ENCODE measurements around the gene TPO. TPM values are rescaled to one million over a fixed set of nuclear protein-coding genes. Genes with fewer than 3 reads are reported as not detected.

The TPO gene
- total RNA-seq, 4 donors from 2014 or later = 6.7 to 14.5 (median 11.3) TPM

- TF ChIP-seq POLR2A (IDR thresholded peaks at IDR 0.05) = no peak
- no peak for TF ChIP-seq EP300 (IDR thresholded peaks at IDR 0.05)
- TF ChIP-seq POLR2AphosphoS5 (IDR thresholded peaks at IDR 0.05) = no peak
- no peak for TF ChIP-seq CTCF (IDR thresholded peaks at IDR 0.05)
- no peak for ATAC-seq
- Histone ChIP-seq H3K36me3 (no peaks in the 10 kb centered on the region), H3K27me3 (peaks cover 29% of the 10 kb centered on the region), H3K4me3 (no peak overlapping the region), H3K27ac (no peak overlapping the region), H3K4me1 (no peaks in the 10 kb centered on the region), H3K9me3 (no peaks in the 10 kb centered on the region)
- WGBS, 2 donors (ENCODE audit: low coverage in 1 of 2) = 66 to 86% methylated on average over 6 to 9 of the region's 9 CpGs
These were observed 114.1 kb downstream of the TPO start for GRCh38 chr2:1527153-1527992.

- H3K27ac ChIP-seq = no peak overlapping the region
- TF ChIP-seq POLR2A (IDR thresholded peaks at IDR 0.05) (no peak), POLR2AphosphoS5 (IDR thresholded peaks at IDR 0.05) (no peak), EP300 (IDR thresholded peaks at IDR 0.05) (no peak), CTCF (IDR thresholded peaks at IDR 0.05) (no peak)
- H3K4me3 ChIP-seq = no peak overlapping the region
- no peaks in the 10 kb centered on the region for H3K36me3 ChIP-seq
- 73 to 84% methylated on average over 3 to 6 of the region's 6 CpGs for WGBS, 2 donors (ENCODE audit: low coverage in 1 of 2)
- H3K4me1 ChIP-seq = no peaks in the 10 kb centered on the region
- peaks cover 32% of the 10 kb centered on the region for H3K27me3 ChIP-seq
- no peak for ATAC-seq
- H3K9me3 ChIP-seq = no peaks in the 10 kb centered on the region
These were observed 115.2 kb downstream of the TPO start for GRCh38 chr2:1528273-1529064.

- no peaks in the 10 kb centered on the region for H3K36me3 ChIP-seq
- ATAC-seq = no peak
- H3K27ac ChIP-seq = no peak overlapping the region
- 66 to 67% methylated on average over 10 of the region's 10 CpGs for WGBS, 2 donors (ENCODE audit: low coverage in 1 of 2)
- H3K4me3 ChIP-seq = no peak overlapping the region
- peaks cover 17% of the 10 kb centered on the region for H3K27me3 ChIP-seq
- TF ChIP-seq EP300 (IDR thresholded peaks at IDR 0.05) = no peak
- TF ChIP-seq POLR2AphosphoS5 (IDR thresholded peaks at IDR 0.05) = no peak
- TF ChIP-seq POLR2A (IDR thresholded peaks at IDR 0.05) = no peak
- TF ChIP-seq CTCF (IDR thresholded peaks at IDR 0.05) = no peak
- H3K9me3 ChIP-seq = no peaks in the 10 kb centered on the region
- H3K4me1 ChIP-seq = no peaks in the 10 kb centered on the region
These were observed 125.4 kb downstream of the TPO start for GRCh38 chr2:1538663-1539062.

GRCh38 chr2:1539441-1539840 lies 126.2 kb downstream of the TPO start:
- ATAC-seq = no peak
- no peaks in the 10 kb centered on the region for H3K9me3 ChIP-seq
- H3K4me3 ChIP-seq = no peak overlapping the region
- 90% methylated on average over 2 of the region's 19 CpGs; no CpG with 5 or more reads in 1 of the 2 donors for WGBS, 2 donors (ENCODE audit: low coverage in 1 of 2)
- no peaks in the 10 kb centered on the region for H3K4me1 ChIP-seq
- H3K36me3 ChIP-seq = no peaks in the 10 kb centered on the region
- TF ChIP-seq CTCF (IDR thresholded peaks at IDR 0.05) (no peak), EP300 (IDR thresholded peaks at IDR 0.05) (no peak), POLR2A (IDR thresholded peaks at IDR 0.05) (no peak), POLR2AphosphoS5 (IDR thresholded peaks at IDR 0.05) (no peak)
- peaks cover 17% of the 10 kb centered on the region for H3K27me3 ChIP-seq
- no peak overlapping the region for H3K27ac ChIP-seq
